Gastrocnemius medialis (tissue), 4 donors: ENCODE data around the gene BTG3. TPM values are rescaled to one million over a fixed set of nuclear protein-coding genes. Genes with fewer than 3 reads are reported as not detected.
A peak's percentile ranks its signal among the peaks of the same experiment; 100 is the strongest.

ENCODE experiments used
- ATAC-seq, 2 donors: fragments of 150-250 bp; one replicate each; pipeline ENCODE4 v1.9.1; 2016
- DNase-seq, 2 donors: peaks; one replicate each; pipeline ENCODE4 v3.0.0-alpha.2; 2019
- H3K27ac ChIP-seq, 4 donors: fragments of 200-600 bp; sonication (generic); 1 replicate in 1 of 4; 2 replicates in 3 of 4; pipeline ENCODE4 v1.5.1; 2016 to 2018; ENCODE audit warnings: mild to moderate bottlenecking in 2 of 4, moderate library complexity in 1 of 4
- H3K27me3 ChIP-seq, 3 donors: fragments of 200-600 bp; sonication (generic) in 2 of 3; 1 replicate in 1 of 3; 2 replicates in 2 of 3; pipeline versions ENCODE4 v1.5.1 to v1.6.0; 2016 to 2019; ENCODE audit warnings: mild to moderate bottlenecking in 1 of 3, moderate library complexity in 1 of 3
- H3K36me3 ChIP-seq, 2 donors: fragments of 200-600 bp; sonication (generic) in 1 of 2; one replicate each; pipeline ENCODE4 v1.5.1; 2017 to 2018
- H3K4me1 ChIP-seq, 2 donors: fragments of 200-600 bp; sonication (generic) in 1 of 2; one replicate each; pipeline ENCODE4 v1.5.1; 2016 to 2017; ENCODE audit warnings: mild to moderate bottlenecking in 2 of 2
- H3K4me3 ChIP-seq, 4 donors: fragments of 200-600 bp; sonication (generic) in 3 of 4; 1 replicate in 1 of 4; 2 replicates in 3 of 4; pipeline ENCODE4 v1.5.1; 2016 to 2019; ENCODE audit warnings: mild to moderate bottlenecking in 2 of 4
- H3K9me3 ChIP-seq, 3 donors: fragments of 200-600 bp; sonication (generic) in 2 of 3; 1 replicate in 1 of 3; 2 replicates in 2 of 3; pipeline ENCODE4 v1.5.1; 2016 to 2019
- POLR2A ChIP-seq, 2 donors: fragments of 450-650 bp; IDR thresholded peaks; one replicate each; pipeline ENCODE4 v1.6.1; 2017; ENCODE audit warnings: antibody characterized with exemption in 2 of 2, mild to moderate bottlenecking in 2 of 2, moderate library complexity in 2 of 2
- in situ Hi-C, 4 donors: fragments of 200-750 bp; cut with MboI; loops; one replicate each; pipeline versions ENCODE4 v1.15.0 to v1.8.0; 2017; ENCODE audit warnings: low sequenced_read_pairs in 4 of 4
- intact Hi-C: fragments of 100-400 bp; cut with DNase I; formaldehyde crosslinking; loops from one replicate; pipeline ENCODE4 v1.15.1; 2023; ENCODE audit warnings: low total_unique reads
- total RNA-seq, 4 donors: library from RNA; depleted of rRNA; stranded (reverse); fragments of >200 nt; gene quantifications; one replicate each; pipeline versions ENCODE4 v1.1.0 to v1.2.3, GENCODE V29; 2016
- TF ChIP-seq, protein P1 (sequence below), 5 experiments: fragments of 450-650 bp in 3 of 5; fragments of 200-600 bp in 2 of 5; sonication (generic) in 2 of 5; IDR thresholded peaks in 4 of 5; conservative IDR thresholded peaks in 1 of 5; 1 replicate in 4 of 5; 2 replicates in 1 of 5; pipeline ENCODE4 v1.5.1; 2016 to 2019; ENCODE audit warnings: antibody characterized with exemption in 5 of 5, mild to moderate bottlenecking in 3 of 5, moderate library complexity in 3 of 5

The BTG3 gene
- total RNA-seq, 4 donors from 2014 or later, result 1.8 to 4.0 (median 3.1) TPM

DNA sequence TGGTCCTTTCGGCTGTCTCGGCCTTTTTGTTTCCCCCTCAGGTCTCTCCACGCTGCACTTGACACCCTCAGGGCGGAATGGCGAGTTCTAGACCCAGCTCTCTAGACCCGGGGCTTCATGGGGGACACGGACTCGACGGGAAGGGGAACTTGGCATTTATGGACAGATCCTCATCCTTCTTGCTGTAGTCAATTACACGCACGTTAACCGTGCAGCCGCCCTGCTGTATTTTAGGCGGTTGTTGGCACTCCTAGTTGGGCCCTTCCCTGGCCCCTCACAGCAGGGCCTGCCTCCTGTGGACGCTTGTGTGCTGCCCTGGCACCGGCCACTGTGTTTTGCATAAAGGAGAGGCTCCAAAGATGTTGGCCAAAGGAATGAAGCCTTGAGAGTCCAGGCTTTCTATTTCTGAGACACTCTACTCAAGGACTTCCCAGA is 558 bp upstream of the BTG3 start:
- H3K9me3 ChIP-seq, result no peaks in the 10 kb centered on the region
- intact Hi-C loops, result loop anchor here (10.0 kb wide), 1 partner anchor 312 kb away; no protein-coding TSS in a partner anchor
- ATAC-seq (peak; percentile 15 to 44), DNase-seq (peak in 1 of 2 donors; percentile 22)
- H3K4me1 ChIP-seq, result peaks cover 0 to 9% of the 10 kb centered on the region in 2 donors
- H3K27ac ChIP-seq, result peak overlapping the region; percentile 70 to 84 (median 80)
- H3K4me3 ChIP-seq, result peak overlapping the region; percentile 62 to 71 (median 67)
- in situ Hi-C loops, result no loop called here
- TF ChIP-seq POLR2A (IDR thresholded peaks at IDR 0.05), result no peak
- TF ChIP-seq, protein P1, sequence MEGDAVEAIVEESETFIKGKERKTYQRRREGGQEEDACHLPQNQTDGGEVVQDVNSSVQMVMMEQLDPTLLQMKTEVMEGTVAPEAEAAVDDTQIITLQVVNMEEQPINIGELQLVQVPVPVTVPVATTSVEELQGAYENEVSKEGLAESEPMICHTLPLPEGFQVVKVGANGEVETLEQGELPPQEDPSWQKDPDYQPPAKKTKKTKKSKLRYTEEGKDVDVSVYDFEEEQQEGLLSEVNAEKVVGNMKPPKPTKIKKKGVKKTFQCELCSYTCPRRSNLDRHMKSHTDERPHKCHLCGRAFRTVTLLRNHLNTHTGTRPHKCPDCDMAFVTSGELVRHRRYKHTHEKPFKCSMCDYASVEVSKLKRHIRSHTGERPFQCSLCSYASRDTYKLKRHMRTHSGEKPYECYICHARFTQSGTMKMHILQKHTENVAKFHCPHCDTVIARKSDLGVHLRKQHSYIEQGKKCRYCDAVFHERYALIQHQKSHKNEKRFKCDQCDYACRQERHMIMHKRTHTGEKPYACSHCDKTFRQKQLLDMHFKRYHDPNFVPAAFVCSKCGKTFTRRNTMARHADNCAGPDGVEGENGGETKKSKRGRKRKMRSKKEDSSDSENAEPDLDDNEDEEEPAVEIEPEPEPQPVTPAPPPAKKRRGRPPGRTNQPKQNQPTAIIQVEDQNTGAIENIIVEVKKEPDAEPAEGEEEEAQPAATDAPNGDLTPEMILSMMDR (IDR thresholded peaks at IDR 0.05 in 4 of 5, conservative IDR thresholded peaks at IDR 0.05 in 1 of 5), result no peak
- no peaks in the 10 kb centered on the region for H3K36me3 ChIP-seq
- H3K27me3 ChIP-seq, result peaks cover 8 to 26% (median 11%) of the 10 kb centered on the region in 3 donors

DNA sequence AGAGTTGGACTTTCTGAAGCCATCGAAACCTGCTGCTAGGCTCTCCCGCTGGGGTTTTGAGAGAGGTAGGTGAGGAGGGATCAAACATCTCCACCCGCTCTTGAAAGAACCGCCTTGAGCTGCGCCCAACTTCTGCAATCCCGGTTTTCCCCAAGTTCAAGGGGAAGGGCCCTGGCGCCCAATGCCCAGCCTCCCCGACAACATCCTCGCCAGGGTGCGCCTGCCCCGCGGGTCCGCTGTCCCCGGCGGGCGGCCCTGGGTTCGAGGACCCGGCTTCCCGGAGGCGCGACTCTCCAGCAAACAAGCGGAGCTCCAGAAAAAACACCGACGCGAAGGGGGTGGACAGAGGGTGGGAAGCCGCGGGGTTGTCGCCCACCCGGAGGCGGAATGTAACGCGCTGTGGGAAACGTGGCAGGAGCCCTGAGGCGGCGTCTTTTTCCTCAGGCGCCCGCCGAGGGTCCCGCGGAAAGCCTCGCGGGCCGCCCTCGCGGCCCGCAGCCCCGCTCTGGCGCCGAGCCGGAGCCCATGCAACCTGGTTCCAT is 607 bp downstream of the BTG3 start:
- in situ Hi-C loops (no loop called here), intact Hi-C loops (loop anchor here (10.0 kb wide), 1 partner anchor 313 kb away; no protein-coding TSS in a partner anchor)
- peak overlapping the region; percentile 62 to 71 (median 67) for H3K4me3 ChIP-seq
- TF ChIP-seq, protein P1 (IDR thresholded peaks at IDR 0.05 in 4 of 5, conservative IDR thresholded peaks at IDR 0.05 in 1 of 5), result no peak
- TF ChIP-seq POLR2A (IDR thresholded peaks at IDR 0.05), result no peak
- H3K27ac ChIP-seq, result peak overlapping the region; percentile 70 to 84 (median 80)
- ATAC-seq (peak in 1 of 2 donors; percentile 5), DNase-seq (no peak)
- H3K9me3 ChIP-seq, result no peaks in the 10 kb centered on the region
- peaks cover 8 to 26% (median 11%) of the 10 kb centered on the region in 3 donors for H3K27me3 ChIP-seq
- H3K36me3 ChIP-seq, result no peaks in the 10 kb centered on the region
- peaks cover 0 to 9% of the 10 kb centered on the region in 2 donors for H3K4me1 ChIP-seq

DNA sequence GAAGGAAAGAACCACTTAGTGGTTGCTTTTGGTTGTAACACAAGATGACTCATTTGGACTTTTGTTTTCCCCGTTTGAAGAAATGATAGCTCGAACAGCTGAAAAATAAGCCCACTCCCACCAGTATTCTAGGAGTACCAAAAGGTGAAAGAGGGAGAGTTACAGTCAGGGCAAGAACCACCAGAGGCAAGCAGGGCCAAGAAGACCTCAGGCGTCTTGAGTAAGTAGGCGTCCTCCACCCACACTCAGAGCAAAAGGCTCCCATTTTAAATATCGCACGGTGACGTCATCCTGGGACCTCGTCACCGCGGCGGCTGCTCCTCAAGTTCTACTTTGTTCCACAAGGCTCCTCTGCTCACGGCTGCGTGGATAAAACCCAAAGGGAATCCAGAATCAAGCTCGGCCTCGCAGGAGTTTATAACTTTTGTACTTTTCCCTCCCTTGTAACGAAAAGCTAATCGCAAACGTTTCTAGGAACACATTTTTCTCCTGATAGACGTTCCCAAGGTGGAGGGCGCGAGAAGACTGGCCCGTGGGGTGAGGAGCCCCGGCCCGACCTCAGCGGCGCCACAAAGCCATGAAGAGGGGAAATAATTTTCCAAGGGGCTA is 1.2 kb downstream of the BTG3 start:
- peak; percentile 38 to 62 for TF ChIP-seq POLR2A (IDR thresholded peaks at IDR 0.05)
- TF ChIP-seq, protein P1 (IDR thresholded peaks at IDR 0.05 in 4 of 5, conservative IDR thresholded peaks at IDR 0.05 in 1 of 5), result peak in 1 of 5 experiments; percentile 14
- ATAC-seq, result peak; percentile 65 to 71
- Histone ChIP-seq H3K36me3 (no peaks in the 10 kb centered on the region), H3K27ac (peak overlapping the region; percentile 70 to 84 (median 80)), H3K9me3 (no peaks in the 10 kb centered on the region), H3K4me1 (peaks cover 0 to 9% of the 10 kb centered on the region in 2 donors), H3K4me3 (peak overlapping the region; percentile 62 to 71 (median 67)), H3K27me3 (peaks cover 8 to 26% (median 11%) of the 10 kb centered on the region in 3 donors)
- DNase-seq, result peak; percentile 57
- intact Hi-C loops, result loop anchor here (10.0 kb wide), 1 partner anchor 313 kb away; no protein-coding TSS in a partner anchor
- in situ Hi-C loops, result no loop called here

DNA sequence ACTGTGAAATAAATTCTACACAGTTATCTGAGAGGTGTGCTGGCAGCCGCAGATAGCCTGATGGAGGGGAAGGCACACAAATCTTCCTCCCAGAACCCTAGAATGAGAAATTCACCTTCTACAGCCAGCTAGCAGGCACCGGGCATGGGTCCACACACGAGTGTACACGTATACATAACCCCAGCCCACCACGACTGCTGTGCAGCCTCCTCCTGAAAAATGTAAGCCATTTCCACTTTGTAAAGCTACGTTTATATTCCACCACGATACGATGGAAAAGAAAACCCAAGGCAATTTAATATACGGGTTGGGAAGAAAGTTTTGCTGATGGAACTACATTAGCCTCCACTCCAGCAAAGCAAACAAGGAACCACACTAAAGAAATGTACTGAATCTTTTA is 1.8 kb downstream of the BTG3 start:
- intact Hi-C loops, result loop anchor here (10.0 kb wide), 1 partner anchor 314 kb away; no protein-coding TSS in a partner anchor
- Histone ChIP-seq H3K27ac (peak overlapping the region; percentile 70 to 84 (median 80)), H3K4me1 (peaks cover 0 to 9% of the 10 kb centered on the region in 2 donors), H3K27me3 (peaks cover 8 to 26% (median 11%) of the 10 kb centered on the region in 3 donors), H3K4me3 (peak overlapping the region; percentile 62 to 71 (median 67)), H3K9me3 (no peaks in the 10 kb centered on the region), H3K36me3 (no peaks in the 10 kb centered on the region)
- in situ Hi-C loops, result no loop called here
- ATAC-seq (no peak), DNase-seq (no peak)
- TF ChIP-seq POLR2A (IDR thresholded peaks at IDR 0.05), result no peak
- TF ChIP-seq, protein P1 (IDR thresholded peaks at IDR 0.05 in 4 of 5, conservative IDR thresholded peaks at IDR 0.05 in 1 of 5), result no peak
